NCI-H2227 (cell line): Measurements from ENCODE around the gene TMEM33.
A peak's percentile ranks its signal among the peaks of the same experiment; 100 is the strongest.

Experiments used
- DNase-seq: peaks from one replicate; lab custom pipeline; 2025; ENCODE audit not compliant: unreplicated experiment; lab: John Stamatoyannopoulos, UW

Gene TMEM33

GRCh38 chr4:41939016-41939626 is 3.9 kb downstream of the TMEM33 start:
- no peak for DNase-seq

- DNase-seq, result no peak
These were observed 5.6 kb downstream of the TMEM33 start for GRCh38 chr4:41940834-41941233.

GRCh38 chr4:41943506-41943905 is 8.3 kb downstream of the TMEM33 start:
- no peak for DNase-seq

- DNase-seq, result no peak
These were observed 8.9 kb downstream of the TMEM33 start for GRCh38 chr4:41944089-41944488.

- DNase-seq, result no peak
These were observed 14.3 kb downstream of the TMEM33 start for GRCh38 chr4:41949531-41949930.

- peak; percentile 16 for DNase-seq
These were observed 22.4 kb downstream of the TMEM33 start for GRCh38 chr4:41957634-41958033.

- DNase-seq, result peak; percentile 7
These were observed 27.9 kb downstream of the TMEM33 start for GRCh38 chr4:41963105-41963504.

GRCh38 chr4:41964401-41964800 is 29.2 kb downstream of the TMEM33 start:
- DNase-seq, result no peak

- no peak for DNase-seq
These were observed 32.2 kb downstream of the TMEM33 start for GRCh38 chr4:41967392-41967791.

GRCh38 chr4:41969671-41970070 is 34.4 kb downstream of the TMEM33 start:
- DNase-seq, result no peak

GRCh38 chr4:41975341-41975740 is 40.1 kb downstream of the TMEM33 start:
- DNase-seq, result no peak

GRCh38 chr4:41976775-41977516 is 41.7 kb downstream of the TMEM33 start:
- no peak for DNase-seq

GRCh38 chr4:41977709-41978108 is 42.5 kb downstream of the TMEM33 start:
- DNase-seq, result no peak

GRCh38 chr4:41981456-41981855 is 46.2 kb downstream of the TMEM33 start, which contains the start of gene DCAF4L1:
Gene DCAF4L1 (plus strand): TSS chr4:41981756. CDS start chr4:41981793, 37 bp downstream.
- DNase-seq, result no peak

- DNase-seq, result no peak
These were observed 47.5 kb downstream of the TMEM33 start for GRCh38 chr4:41982716-41983115.

GRCh38 chr4:41985151-41985550 is 49.9 kb downstream of the TMEM33 start:
- no peak for DNase-seq

- DNase-seq, result no peak
These were observed 54.8 kb downstream of the TMEM33 start for GRCh38 chr4:41989994-41990364.

- DNase-seq, result peak; percentile 91
These were observed 55.3 kb downstream of the TMEM33 start, which contains the start of gene SLC30A9 for GRCh38 chr4:41990365-41991111. Gene SLC30A9 (plus strand): TSS chr4:41990530. CDS start chr4:41990652, 122 bp downstream.

GRCh38 chr4:41991916-41992767 is 56.9 kb downstream of the TMEM33 start:
- peak; percentile 0 for DNase-seq

GRCh38 chr4:41992967-41993857 is 58.0 kb downstream of the TMEM33 start:
- no peak for DNase-seq
